A673 (cell line): ENCODE data around the gene TBC1D22A. TPM values are rescaled to one million over a fixed set of nuclear protein-coding genes. Genes with fewer than 3 reads are reported as not detected.

Experiments used
- BruUV-seq: library from RNA; stranded (reverse); fragments of 400-500 nt; replicated peaks from 2 replicates; lab custom pipeline; 2021; lab: Mats Ljungman, UMichigan
- CTCF ChIA-PET: fragments of 300-600 bp; sonication (Branson Sonifier 250); formaldehyde crosslinking; loops from one replicate; lab custom pipeline; 2022; ENCODE audit warnings: antibody characterized with exemption; lab: Charles Lee
- POLR2A ChIA-PET: fragments of 300-600 bp; sonication (Branson Sonifier 250); formaldehyde crosslinking; loops from one replicate; lab custom pipeline; 2022; ENCODE audit warnings: antibody characterized with exemption; ENCODE audit not compliant: low non-redundant PET; lab: Charles Lee
- DNase-seq: peaks from one replicate; pipeline ENCODE4 v3.0.0-alpha.2; 2015; ENCODE audit warnings: low spot score
- H3K27ac ChIP-seq: fragments of 200-600 bp; sonication (generic); 2 replicates; pipeline ENCODE4 v1.5.1; 2016; ENCODE audit warnings: mixed run types, low read depth, mild to moderate bottlenecking, mixed read lengths, antibody characterized with exemption, low read length; ENCODE audit not compliant: poor library complexity, severe bottlenecking
- H3K27me3 ChIP-seq: fragments of 200-600 bp; sonication (generic); replicated peaks from 2 replicates; pipeline ENCODE4 v1.6.1; 2017; ENCODE audit warnings: mixed run types, low read depth, mild to moderate bottlenecking, mixed read lengths, antibody characterized with exemption, low read length; ENCODE audit not compliant: insufficient read depth, poor library complexity
- H3K36me3 ChIP-seq: fragments of 200-600 bp; sonication (generic); 2 replicates; pipeline ENCODE4 v1.6.1; 2016; ENCODE audit warnings: mixed run types, mild to moderate bottlenecking, mixed read lengths, antibody characterized with exemption, low read length; ENCODE audit not compliant: insufficient read depth, poor library complexity, severe bottlenecking
- H3K4me1 ChIP-seq: fragments of 200-600 bp; sonication (generic); 2 replicates; pipeline ENCODE4 v1.6.1; 2017; ENCODE audit warnings: mixed run types, mild to moderate bottlenecking, mixed read lengths, antibody characterized with exemption, low read length; ENCODE audit not compliant: insufficient read depth, poor library complexity, severe bottlenecking
- H3K4me3 ChIP-seq: fragments of 200-600 bp; sonication (generic); 2 replicates; pipeline ENCODE4 v1.5.1; 2016; ENCODE audit warnings: low read depth, mixed run types, mild to moderate bottlenecking, mixed read lengths, low read length; ENCODE audit not compliant: poor library complexity, severe bottlenecking
- H3K9me3 ChIP-seq: fragments of 200-600 bp; sonication (generic); 2 replicates; pipeline ENCODE4 v1.6.1; 2016; ENCODE audit warnings: mixed run types, low read depth, mild to moderate bottlenecking, mixed read lengths, antibody characterized with exemption, low read length; ENCODE audit not compliant: poor library complexity, severe bottlenecking
- CTCF ChIP-seq: fragments of 300-800, 200-600 bp; sonication (generic); conservative IDR thresholded peaks from 2 replicates; pipeline ENCODE4 v1.5.1; 2017; ENCODE audit warnings: low read depth, mild to moderate bottlenecking, antibody characterized with exemption, low read length, moderate library complexity, mixed read lengths
- EZH2 ChIP-seq: fragments of 200-600 bp; sonication (generic); IDR thresholded peaks from 2 replicates; pipeline ENCODE4 v1.6.1; 2017; ENCODE audit warnings: borderline replicate concordance, low read depth, mild to moderate bottlenecking, mixed read lengths, antibody characterized with exemption, low read length; ENCODE audit not compliant: poor library complexity, severe bottlenecking
- intact Hi-C: fragments of 100-400 bp; cut with micrococcal nuclease; formaldehyde crosslinking; loops from one replicate; pipeline ENCODE4 v1.10.0; 2022; ENCODE audit not compliant: unreplicated experiment
- total RNA-seq: library from RNA; stranded (reverse); gene quantifications from 2 replicates; pipeline ENCODE4 v1.2.3, GENCODE V29; 2021

Gene TBC1D22A
- total RNA-seq, 1 experiment from 2014 or later = 22.5 TPM

GRCh38 chr22:47089796-47090460 lies 327.5 kb downstream of the TBC1D22A start:
- no TSS peak for BruUV-seq
- DNase-seq = no peak
- intact Hi-C loops = no loop called here
- no peak overlapping the region for H3K4me3 ChIP-seq
- no peaks in the 10 kb centered on the region for H3K9me3 ChIP-seq
- TF ChIP-seq EZH2 = no peak
- TF ChIP-seq CTCF = no peak
- CTCF ChIA-PET = no interaction called here
- H3K27me3 ChIP-seq = no peaks in the 10 kb centered on the region
- H3K36me3 ChIP-seq = no peaks in the 10 kb centered on the region
- POLR2A ChIA-PET = no interaction called here
- no peak overlapping the region for H3K27ac ChIP-seq
- H3K4me1 ChIP-seq = peaks cover 16% of the 10 kb centered on the region

GRCh38 chr22:47090591-47091245 lies 328.3 kb downstream of the TBC1D22A start:
- peaks cover 16% of the 10 kb centered on the region for H3K4me1 ChIP-seq
- CTCF ChIA-PET = no interaction called here
- peak overlapping the region; percentile 32 for H3K4me3 ChIP-seq
- TF ChIP-seq CTCF = no peak
- no peak for TF ChIP-seq EZH2
- intact Hi-C loops = no loop called here
- no TSS peak for BruUV-seq
- H3K36me3 ChIP-seq = no peaks in the 10 kb centered on the region
- no peaks in the 10 kb centered on the region for H3K9me3 ChIP-seq
- DNase-seq = peak; percentile 66
- POLR2A ChIA-PET = no interaction called here
- no peaks in the 10 kb centered on the region for H3K27me3 ChIP-seq
- no peak overlapping the region for H3K27ac ChIP-seq

- Histone ChIP-seq H3K9me3 (no peaks in the 10 kb centered on the region), H3K4me1 (peaks cover 16% of the 10 kb centered on the region), H3K36me3 (no peaks in the 10 kb centered on the region), H3K27me3 (no peaks in the 10 kb centered on the region), H3K4me3 (peak overlapping the region; percentile 32), H3K27ac (no peak overlapping the region)
- peak; percentile 10 for DNase-seq
- POLR2A ChIA-PET = no interaction called here
- BruUV-seq = no TSS peak
- TF ChIP-seq CTCF (no peak), EZH2 (no peak)
- intact Hi-C loops = no loop called here
- CTCF ChIA-PET = no interaction called here
Measured at GRCh38 chr22:47091246-47091651, 328.8 kb downstream of the TBC1D22A start.
